Adrenal gland (tissue), 12 donors: Measurements from ENCODE around the gene BAK1. TPM values are rescaled to one million over a fixed set of nuclear protein-coding genes. Genes with fewer than 3 reads are reported as not detected.

Experiments
- DNase-seq, 7 donors: peaks; one replicate each; pipeline ENCODE4 v3.0.0-alpha.2; 2019 to 2020
- H3K27ac ChIP-seq, 5 donors: fragments of 200-600 bp; sonication (generic) in 4 of 5; 1 replicate in 3 of 5; 2 replicates in 2 of 5; pipeline versions ENCODE4 v1.5.1 to v1.8.0; 2016 to 2020; ENCODE audit warnings: mild to moderate bottlenecking in 1 of 5
- H3K27me3 ChIP-seq: fragments of 200-600 bp; 2 replicates; pipeline ENCODE4 v1.8.0; 2021
- H3K36me3 ChIP-seq, 2 donors: fragments of 200-600 bp; replicated peaks in 1 of 2; 1 replicate in 1 of 2; 2 replicates in 1 of 2; pipeline versions ENCODE4 v1.5.1 to v1.8.0; 2018 to 2022
- H3K4me1 ChIP-seq, 2 donors: fragments of 200-600 bp; replicated peaks in 1 of 2; 1 replicate in 1 of 2; 2 replicates in 1 of 2; pipeline versions ENCODE4 v1.5.1 to v1.8.0; 2018 to 2021
- H3K4me3 ChIP-seq, 4 donors: fragments of 200-600 bp; sonication (generic) in 3 of 4; one replicate each; pipeline ENCODE4 v1.5.1; 2016 to 2018
- H3K9me3 ChIP-seq, 3 donors: fragments of 200-600 bp; sonication (generic) in 1 of 3; replicated peaks in 1 of 3; 1 replicate in 2 of 3; 2 replicates in 1 of 3; pipeline versions ENCODE4 v1.5.1 to v1.8.0; 2016 to 2021
- POLR2A ChIP-seq, 2 donors: fragments of 450-650 bp; IDR thresholded peaks; one replicate each; pipeline ENCODE4 v1.6.1; 2017; ENCODE audit warnings: antibody characterized with exemption in 2 of 2, mild to moderate bottlenecking in 2 of 2, moderate library complexity in 1 of 2
- WGBS, 4 donors: extraction: QIAGEN DNeasy Blood & Tissue Kit in 2 of 4; methylation state at CpG; one replicate each; pipeline versions ENCODE4 v1.1.5 to v1.1.7; 2013 to 2017; 5-methylcytosine and 5-hydroxymethylcytosine counted together
- intact Hi-C, 2 donors: fragments of 100-400 bp; cut with DNase I; formaldehyde crosslinking; loops; one replicate each; pipeline versions ENCODE4 v1.14.1 to v1.15.0; 2022 to 2023
- polyA plus RNA-seq, 3 donors: library from polyadenylated mRNA; stranded (reverse); fragments of 200-250 nt in 2 of 3; fragments of 350-450 nt in 1 of 3; fragmentation: Illumina TruSeq in 1 of 3; extraction: RNeasy Lipid Tissue Mini Kit (QIAGEN cat#74804) in 1 of 3; gene quantifications; one replicate each; pipeline ENCODE4 v1.2.3, GENCODE V29; 2013 to 2014
- total RNA-seq, 9 donors: library from RNA; depleted of rRNA in 4 of 9; stranded (reverse); fragments of >200 nt in 4 of 9; fragments of 120-200 nt in 1 of 9; fragmentation: NEBNext Ultra II Directional in 1 of 9; extraction: Animal tissue kit (Norgen Biotek cat#: 25700) in 1 of 9; gene quantifications; one replicate each; pipeline versions ENCODE4 v1.1.0 to v1.2.4, GENCODE V29; 2013 to 2023
- TF ChIP-seq, protein P1 (sequence below), 6 experiments: fragments of 450-650 bp in 4 of 6; fragments of 200-600 bp in 2 of 6; sonication (generic) in 1 of 6; IDR thresholded peaks; 1 replicate in 5 of 6; 2 replicates in 1 of 6; pipeline versions ENCODE4 v1.5.1 to v1.8.0; 2016 to 2021; ENCODE audit warnings: antibody characterized with exemption in 6 of 6, mild to moderate bottlenecking in 2 of 6, moderate library complexity in 1 of 6
- donor health status: healthy with polysubstance abuse.
- donor health status: Bipolar disorder and iron deficiency.
- donor health status: DM: yes; HTN: yes; CAD: no.
- donor health status: DM: no; HTN: no; CAD: no.
- donor health status: DM: no; HTN: no; CAD: no.
- donor health status: DM: yes; HTN: yes; CAD: no.

BAK1 gene
- total and polyA plus RNA-seq, 12 donors = 9.7 to 51.9 (median 23.3) TPM

DNA sequence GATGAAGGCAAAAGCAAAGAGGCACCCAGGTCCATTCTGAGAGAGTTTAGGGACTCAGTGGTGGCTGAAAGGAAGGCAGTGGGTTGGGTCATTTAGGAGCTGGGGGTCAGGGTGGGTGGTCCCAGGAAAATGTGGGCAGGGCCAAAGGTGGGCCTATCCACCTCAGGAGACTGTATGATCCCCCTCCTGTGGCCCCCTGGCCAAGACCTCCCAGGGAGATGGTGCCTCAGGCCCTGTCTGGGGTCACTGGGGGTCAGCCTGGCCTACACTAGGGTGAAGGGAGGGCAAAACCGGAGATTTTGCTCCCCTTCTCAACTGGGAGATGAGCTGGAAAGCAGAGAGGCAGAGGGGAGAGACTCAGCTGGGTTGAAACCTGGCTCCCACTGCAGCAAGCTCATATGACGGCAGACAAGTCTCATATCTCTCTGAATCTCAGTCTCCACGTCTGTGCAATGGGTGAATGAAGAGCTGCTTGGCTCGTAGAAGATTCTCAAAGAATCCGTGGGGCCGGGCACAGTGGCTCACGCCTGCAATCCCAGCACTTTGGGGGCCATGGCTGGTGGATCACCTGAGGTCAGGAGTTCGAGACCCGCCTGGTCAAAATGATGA lies 11.5 kb upstream of the BAK1 start:
- 91 to 98% (median 96%) methylated on average over 6 to 9 of the region's 9 CpGs for WGBS, 4 donors
- no peak overlapping the region for H3K4me3 ChIP-seq
- H3K36me3 ChIP-seq = no peaks in the 10 kb centered on the region
- H3K9me3 ChIP-seq = no peaks in the 10 kb centered on the region
- TF ChIP-seq, protein P1, sequence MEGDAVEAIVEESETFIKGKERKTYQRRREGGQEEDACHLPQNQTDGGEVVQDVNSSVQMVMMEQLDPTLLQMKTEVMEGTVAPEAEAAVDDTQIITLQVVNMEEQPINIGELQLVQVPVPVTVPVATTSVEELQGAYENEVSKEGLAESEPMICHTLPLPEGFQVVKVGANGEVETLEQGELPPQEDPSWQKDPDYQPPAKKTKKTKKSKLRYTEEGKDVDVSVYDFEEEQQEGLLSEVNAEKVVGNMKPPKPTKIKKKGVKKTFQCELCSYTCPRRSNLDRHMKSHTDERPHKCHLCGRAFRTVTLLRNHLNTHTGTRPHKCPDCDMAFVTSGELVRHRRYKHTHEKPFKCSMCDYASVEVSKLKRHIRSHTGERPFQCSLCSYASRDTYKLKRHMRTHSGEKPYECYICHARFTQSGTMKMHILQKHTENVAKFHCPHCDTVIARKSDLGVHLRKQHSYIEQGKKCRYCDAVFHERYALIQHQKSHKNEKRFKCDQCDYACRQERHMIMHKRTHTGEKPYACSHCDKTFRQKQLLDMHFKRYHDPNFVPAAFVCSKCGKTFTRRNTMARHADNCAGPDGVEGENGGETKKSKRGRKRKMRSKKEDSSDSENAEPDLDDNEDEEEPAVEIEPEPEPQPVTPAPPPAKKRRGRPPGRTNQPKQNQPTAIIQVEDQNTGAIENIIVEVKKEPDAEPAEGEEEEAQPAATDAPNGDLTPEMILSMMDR (IDR thresholded peaks at IDR 0.05) = no peak
- no peak for TF ChIP-seq POLR2A (IDR thresholded peaks at IDR 0.05)
- H3K27ac ChIP-seq = peak overlapping the region in 4 of 5 donors; percentile 58 to 93 (median 86)
- no peaks in the 10 kb centered on the region for H3K27me3 ChIP-seq
- DNase-seq = no peak
- intact Hi-C loops = loop anchor here in 1 of 2 donors (5.0 kb wide), 1 partner anchor 41 kb away; no protein-coding TSS in a partner anchor
- peaks cover 15 to 34% of the 10 kb centered on the region in 2 donors for H3K4me1 ChIP-seq

DNA sequence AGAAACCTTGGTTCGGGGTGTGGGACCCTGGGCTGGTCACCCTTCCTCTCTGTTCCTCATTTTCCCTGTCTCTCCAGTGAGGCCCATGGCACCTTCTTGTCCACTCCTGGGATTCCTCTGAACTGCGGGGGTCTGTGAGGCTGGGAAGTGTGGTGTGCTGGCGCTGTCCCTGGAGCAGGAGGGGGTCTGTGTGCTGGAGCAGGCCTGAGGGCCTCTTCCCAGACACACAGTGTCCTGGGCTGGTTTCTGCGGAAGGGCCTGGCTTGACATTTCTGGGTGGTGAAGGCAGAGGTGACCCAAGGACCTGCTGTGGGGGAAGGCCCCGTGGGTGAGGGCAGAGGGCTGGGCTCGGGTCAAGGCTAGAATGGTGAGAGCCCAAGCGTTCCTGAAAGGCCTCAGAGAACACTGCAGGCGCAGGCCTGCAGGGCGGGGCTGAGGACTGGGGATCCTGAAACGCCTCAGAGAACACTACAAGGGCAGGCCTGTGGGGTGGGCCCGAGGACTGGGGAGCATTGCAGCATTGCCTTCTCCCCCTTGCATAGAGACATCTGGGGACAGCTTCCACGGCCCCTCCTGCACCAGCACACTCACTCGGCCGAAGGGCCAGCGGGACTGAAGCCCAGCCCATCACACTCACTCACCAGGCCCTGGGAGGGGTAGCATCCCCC lies 10.6 kb upstream of the BAK1 start:
- 37 to 63% (median 56%) methylated on average over 5 to 15 of the region's 15 CpGs for WGBS, 4 donors
- TF ChIP-seq POLR2A (IDR thresholded peaks at IDR 0.05) = no peak
- TF ChIP-seq, protein P1 (IDR thresholded peaks at IDR 0.05) = no peak
- Histone ChIP-seq H3K4me1 (peaks cover 15 to 34% of the 10 kb centered on the region in 2 donors), H3K27ac (peak overlapping the region; percentile 6 to 93 (median 80)), H3K9me3 (no peaks in the 10 kb centered on the region), H3K27me3 (no peaks in the 10 kb centered on the region), H3K4me3 (no peak overlapping the region), H3K36me3 (no peaks in the 10 kb centered on the region)
- intact Hi-C loops = loop anchor here in 1 of 2 donors (5.0 kb wide), 1 partner anchor 42 kb away; no protein-coding TSS in a partner anchor
- DNase-seq = peak in 2 of 7 donors; percentile 33 to 37

DNA sequence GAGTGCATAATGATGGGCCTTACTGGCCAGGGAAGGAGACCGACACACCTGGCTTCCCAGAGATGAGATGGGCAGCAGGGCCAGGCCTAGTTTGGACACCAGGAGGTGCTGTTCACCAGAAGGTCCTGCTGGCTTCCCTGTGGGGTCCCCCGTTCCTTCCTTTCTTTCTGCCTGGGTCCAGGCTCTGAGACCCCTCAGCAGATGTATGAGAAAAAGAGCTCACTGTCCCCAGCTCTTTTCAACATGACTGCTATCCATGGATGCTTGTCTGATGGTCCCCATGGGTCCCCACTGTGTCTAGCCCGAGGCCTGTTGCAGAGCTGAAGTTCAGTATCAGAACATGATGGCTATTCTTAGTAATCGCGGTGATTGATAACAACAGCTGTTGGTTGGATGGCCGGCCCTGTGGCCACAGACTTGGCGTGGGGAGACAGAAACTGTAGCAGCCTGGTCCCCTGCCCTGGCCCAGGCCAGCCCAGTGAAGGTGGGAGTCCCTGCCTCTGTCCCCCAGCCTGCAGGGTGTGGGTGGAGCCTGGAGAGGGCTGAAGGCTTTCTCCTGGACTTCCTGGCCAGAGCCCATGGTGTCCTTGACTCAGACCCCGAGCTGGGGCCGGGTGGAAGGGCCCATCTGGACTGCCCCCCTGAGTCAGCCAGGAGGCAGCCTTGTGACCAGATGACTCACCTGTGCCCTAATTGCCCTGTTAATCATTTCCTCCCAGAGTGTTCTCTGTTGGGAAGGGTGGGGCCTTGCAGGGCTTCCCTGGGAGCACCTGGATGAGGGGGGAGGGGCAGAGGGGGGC lies 9.9 kb upstream of the BAK1 start:
- 20 to 61% (median 21%) methylated on average over 3 to 9 of the region's 9 CpGs; no CpG with 5 or more reads in 1 of the 4 donors for WGBS, 4 donors
- intact Hi-C loops = loop anchor here (5.0 to 10.0 kb wide), 6 partner anchors 42 to 565 kb away; no protein-coding TSS in a partner anchor
- Histone ChIP-seq H3K4me1 (peaks cover 15 to 34% of the 10 kb centered on the region in 2 donors), H3K4me3 (no peak overlapping the region), H3K36me3 (no peaks in the 10 kb centered on the region), H3K9me3 (no peaks in the 10 kb centered on the region), H3K27ac (peak overlapping the region; percentile 6 to 93 (median 80)), H3K27me3 (no peaks in the 10 kb centered on the region)
- no peak for TF ChIP-seq POLR2A (IDR thresholded peaks at IDR 0.05)
- TF ChIP-seq, protein P1 (IDR thresholded peaks at IDR 0.05) = peak; percentile 74 to 94 (median 88)
- DNase-seq = peak; percentile 83 to 95 (median 88)

DNA sequence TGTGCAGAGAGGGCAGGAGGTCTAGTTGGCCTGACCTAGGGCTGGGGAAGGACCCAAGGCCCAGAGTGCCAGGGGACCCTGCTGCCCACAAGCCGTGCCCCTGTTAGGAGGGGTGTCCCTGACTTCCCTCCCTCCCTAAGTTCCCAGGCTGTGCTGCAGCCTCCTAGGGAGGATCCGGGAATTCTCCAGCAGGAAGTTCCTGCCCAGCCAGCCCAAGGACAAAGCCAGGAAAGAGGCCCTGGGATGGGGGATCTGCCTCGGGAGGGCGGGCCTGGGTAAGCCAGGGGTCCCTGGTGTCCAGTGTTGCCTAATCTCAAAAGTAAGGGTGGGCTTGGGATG lies 9.3 kb upstream of the BAK1 start:
- TF ChIP-seq, protein P1 (IDR thresholded peaks at IDR 0.05) = no peak
- no peak for TF ChIP-seq POLR2A (IDR thresholded peaks at IDR 0.05)
- H3K9me3 ChIP-seq = no peaks in the 10 kb centered on the region
- peak in 1 of 7 donors; percentile 41 for DNase-seq
- H3K4me1 ChIP-seq = peaks cover 15 to 34% of the 10 kb centered on the region in 2 donors
- H3K27me3 ChIP-seq = no peaks in the 10 kb centered on the region
- peak overlapping the region; percentile 6 to 93 (median 80) for H3K27ac ChIP-seq
- H3K36me3 ChIP-seq = no peaks in the 10 kb centered on the region
- intact Hi-C loops = loop anchor here (5.0 to 10.0 kb wide), 5 partner anchors 45 to 565 kb away; no protein-coding TSS in a partner anchor
- WGBS, 4 donors = 31 to 53% (median 41%) methylated on average over 2 to 4 of the region's 4 CpGs
- H3K4me3 ChIP-seq = no peak overlapping the region
